Measurements from ENCODE around the gene CLMN.

The CLMN gene

DNA sequence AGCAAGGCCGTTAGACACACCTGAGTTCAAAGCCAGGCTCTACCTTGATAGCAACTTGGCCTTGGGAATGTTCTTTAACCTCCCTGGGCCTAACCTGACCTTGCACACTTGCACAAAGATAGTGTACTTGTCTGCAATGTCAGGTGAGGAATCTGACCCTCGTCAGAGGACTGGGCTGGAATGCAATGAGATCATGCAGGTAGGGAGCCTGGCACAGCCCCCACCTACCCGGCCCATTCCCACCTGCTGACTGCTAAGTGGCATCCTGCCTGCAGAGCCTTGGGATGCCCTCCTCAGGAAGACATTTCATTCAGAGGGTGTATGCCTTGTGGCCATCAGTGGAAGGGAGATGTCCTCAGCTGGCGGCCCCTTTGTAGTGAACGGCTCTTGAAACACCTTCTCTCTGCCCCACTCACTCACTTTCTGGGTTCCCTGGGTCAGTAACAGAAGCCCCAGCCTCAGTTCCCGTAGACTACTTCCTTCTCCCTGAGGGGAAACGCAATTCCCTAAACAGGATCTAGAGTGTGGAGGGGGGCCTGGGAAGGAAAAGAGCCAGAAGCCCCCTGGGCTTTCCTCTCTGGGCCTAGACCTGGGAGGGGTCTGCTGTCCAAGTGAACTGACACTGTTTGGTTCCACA lies 94.3 kb downstream of the CLMN start:
- DNase-seq (ENCODE audit: low read depth), result no peak
- TF ChIP-seq, protein P1, sequence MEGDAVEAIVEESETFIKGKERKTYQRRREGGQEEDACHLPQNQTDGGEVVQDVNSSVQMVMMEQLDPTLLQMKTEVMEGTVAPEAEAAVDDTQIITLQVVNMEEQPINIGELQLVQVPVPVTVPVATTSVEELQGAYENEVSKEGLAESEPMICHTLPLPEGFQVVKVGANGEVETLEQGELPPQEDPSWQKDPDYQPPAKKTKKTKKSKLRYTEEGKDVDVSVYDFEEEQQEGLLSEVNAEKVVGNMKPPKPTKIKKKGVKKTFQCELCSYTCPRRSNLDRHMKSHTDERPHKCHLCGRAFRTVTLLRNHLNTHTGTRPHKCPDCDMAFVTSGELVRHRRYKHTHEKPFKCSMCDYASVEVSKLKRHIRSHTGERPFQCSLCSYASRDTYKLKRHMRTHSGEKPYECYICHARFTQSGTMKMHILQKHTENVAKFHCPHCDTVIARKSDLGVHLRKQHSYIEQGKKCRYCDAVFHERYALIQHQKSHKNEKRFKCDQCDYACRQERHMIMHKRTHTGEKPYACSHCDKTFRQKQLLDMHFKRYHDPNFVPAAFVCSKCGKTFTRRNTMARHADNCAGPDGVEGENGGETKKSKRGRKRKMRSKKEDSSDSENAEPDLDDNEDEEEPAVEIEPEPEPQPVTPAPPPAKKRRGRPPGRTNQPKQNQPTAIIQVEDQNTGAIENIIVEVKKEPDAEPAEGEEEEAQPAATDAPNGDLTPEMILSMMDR (IDR thresholded peaks at IDR 0.05; ENCODE audit: low read length, missing control alignments), result no peak
- no peak overlapping the region for H3K4me3 ChIP-seq (replicated peaks; ENCODE audit: low read depth, low read length)

DNA sequence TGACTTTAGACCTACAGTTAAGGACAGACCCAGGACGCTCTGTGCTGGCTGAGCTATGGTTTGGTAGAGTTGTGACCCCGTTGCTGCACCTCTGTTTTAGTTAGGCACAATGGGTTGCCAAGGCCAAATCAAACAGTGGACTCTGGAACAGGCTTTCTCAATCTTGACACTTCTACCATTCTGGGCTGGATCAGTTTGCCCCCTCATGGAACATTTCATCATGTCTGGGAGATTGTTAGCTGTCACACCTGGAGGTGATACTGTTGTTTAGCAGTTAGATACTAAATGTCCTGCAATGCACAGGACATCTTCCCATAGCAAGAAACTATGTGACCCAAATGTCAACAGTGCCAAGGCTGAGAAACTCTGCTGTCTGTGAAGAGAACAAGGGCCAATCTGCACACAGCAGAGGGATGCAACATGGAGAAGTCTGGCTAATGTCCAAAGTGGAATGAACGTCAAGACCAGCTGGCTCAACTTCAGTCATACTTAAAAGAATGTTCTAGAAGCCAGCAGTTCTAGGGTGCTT lies 96.8 kb downstream of the CLMN start:
- peak; percentile 84 for DNase-seq (ENCODE audit: low read depth)
- TF ChIP-seq, protein P1 (IDR thresholded peaks at IDR 0.05; ENCODE audit: low read length, missing control alignments), result no peak

DNA sequence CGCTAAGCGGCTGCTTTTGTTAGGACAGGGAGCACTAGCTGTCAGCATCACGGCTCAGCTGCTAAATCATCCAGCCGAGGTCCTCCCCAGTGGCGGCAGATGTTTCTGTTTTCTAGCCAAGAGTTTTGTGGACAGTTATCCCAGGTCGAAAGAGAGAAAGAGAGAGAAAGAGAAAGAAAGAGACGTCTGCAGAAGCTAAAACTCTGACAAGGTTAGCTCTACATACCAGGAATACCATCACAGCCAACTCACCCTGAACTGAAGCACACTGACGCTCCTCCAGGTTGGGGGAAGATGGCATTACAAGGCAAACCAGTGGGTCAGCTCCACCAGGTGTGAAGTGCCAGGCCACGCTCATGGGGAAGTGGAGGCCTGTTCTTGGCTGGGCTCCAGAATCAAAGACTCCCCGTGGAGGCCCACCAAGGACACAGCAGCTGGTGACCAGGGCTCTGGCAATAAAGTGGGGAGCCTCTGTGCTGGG lies 97.5 kb downstream of the CLMN start:
- peak; percentile 52 for DNase-seq (ENCODE audit: low read depth)
- H3K4me3 ChIP-seq (replicated peaks; ENCODE audit: low read depth, low read length), result no peak overlapping the region
- TF ChIP-seq, protein P1 (IDR thresholded peaks at IDR 0.05; ENCODE audit: low read length, missing control alignments), result no peak

More for the DNA sequence above, 96.8 kb downstream of the CLMN start:
- H3K4me3 ChIP-seq (replicated peaks; ENCODE audit: low read depth, low read length), result no peak overlapping the region

DNA sequence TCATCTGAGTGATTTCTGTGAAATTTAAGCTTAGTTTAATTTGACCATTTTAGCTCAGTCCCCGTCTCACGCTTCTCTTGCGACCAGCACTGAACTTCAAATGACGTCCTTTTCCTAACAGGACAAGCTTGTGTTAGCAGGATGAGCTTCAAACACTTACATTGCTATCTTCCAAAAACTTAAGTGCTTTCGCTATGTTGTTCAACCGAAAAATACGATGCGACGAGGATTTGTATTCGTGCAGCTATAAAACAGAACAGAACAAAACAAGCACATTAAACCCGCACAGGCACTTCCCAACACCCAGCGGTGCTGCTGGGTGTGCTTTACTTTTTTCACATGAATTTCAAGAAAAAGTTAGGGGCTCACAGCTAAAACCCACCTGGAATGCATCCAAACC lies 98.2 kb downstream of the CLMN start:
- TF ChIP-seq, protein P1 (IDR thresholded peaks at IDR 0.05; ENCODE audit: low read length, missing control alignments), result no peak
- no peak for DNase-seq (ENCODE audit: low read depth)
- H3K4me3 ChIP-seq (replicated peaks; ENCODE audit: low read depth, low read length), result no peak overlapping the region

DNA sequence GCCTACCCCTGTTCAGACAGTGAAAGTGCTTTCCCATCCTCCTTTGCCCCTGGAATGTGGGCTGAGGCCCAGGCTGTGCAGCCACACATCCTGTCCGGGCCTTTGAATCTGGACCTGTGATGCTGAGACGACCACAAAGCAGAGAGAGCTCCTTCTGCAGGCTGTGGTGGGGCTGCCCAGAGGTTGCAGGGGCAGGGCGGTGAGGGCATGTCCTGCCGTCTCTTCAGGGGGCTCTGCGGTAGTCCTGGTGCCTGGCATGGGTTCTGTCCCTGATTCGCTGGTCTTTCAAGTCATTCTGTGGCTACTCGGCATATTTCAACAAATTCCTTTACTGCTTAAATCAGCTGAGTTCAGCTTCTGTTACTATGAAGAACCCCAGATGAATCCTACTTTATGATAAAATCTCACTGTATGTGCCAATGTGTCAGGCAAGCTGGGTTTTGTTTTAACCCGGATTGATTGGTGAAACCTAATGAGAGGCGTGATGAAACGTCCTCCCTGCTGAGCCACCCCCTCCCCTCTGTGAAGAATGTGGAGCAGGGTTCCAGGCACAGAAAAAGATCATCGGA lies 99.0 kb downstream of the CLMN start:
- peak; percentile 40 for DNase-seq (ENCODE audit: low read depth)
- TF ChIP-seq, protein P1 (IDR thresholded peaks at IDR 0.05; ENCODE audit: low read length, missing control alignments), result no peak
- no peak overlapping the region for H3K4me3 ChIP-seq (replicated peaks; ENCODE audit: low read depth, low read length)

DNA sequence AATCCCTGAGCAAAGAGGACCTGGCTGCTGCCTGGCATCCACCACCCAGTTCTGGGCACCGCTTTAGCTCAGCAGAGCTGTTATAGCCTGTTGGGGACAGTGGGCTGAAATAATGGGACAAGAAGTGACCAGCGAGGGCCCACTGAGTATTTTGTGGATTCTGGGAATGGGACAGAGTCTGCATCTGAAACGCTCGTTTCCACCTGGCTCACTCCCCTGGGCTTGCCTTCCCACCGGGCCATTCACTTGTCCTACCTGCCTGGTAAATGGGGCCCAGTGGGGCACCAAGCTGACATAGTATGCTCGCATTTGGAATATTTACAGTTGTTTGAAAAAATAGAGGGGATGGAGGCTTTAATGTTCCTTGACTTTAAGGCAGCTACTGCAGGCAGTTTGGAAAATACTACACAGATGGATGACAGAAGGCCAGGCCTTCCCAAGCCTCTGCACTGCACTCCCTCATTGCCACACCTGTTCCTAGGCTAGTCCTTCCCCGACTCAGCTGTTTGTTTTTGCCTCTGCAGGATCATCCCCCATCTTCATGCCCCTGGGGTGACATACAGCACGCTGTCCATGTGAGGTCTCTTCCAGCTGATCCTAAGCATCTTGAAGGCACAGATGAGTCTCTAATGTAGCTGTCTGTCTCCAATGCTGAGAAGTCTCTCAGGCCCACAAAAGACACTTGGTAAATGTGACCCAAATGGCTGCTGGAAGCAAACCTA lies 101.1 kb downstream of the CLMN start:
- no peak for DNase-seq (ENCODE audit: low read depth)
- no peak overlapping the region for H3K4me3 ChIP-seq (replicated peaks; ENCODE audit: low read depth, low read length)
- TF ChIP-seq, protein P1 (IDR thresholded peaks at IDR 0.05; ENCODE audit: low read length, missing control alignments), result no peak
